Lower leg skin (tissue), 4 donors: ENCODE results near the gene ZNF408. TPM values are rescaled to one million over a fixed set of nuclear protein-coding genes. Genes with fewer than 3 reads are reported as not detected.

Experiments used
- DNase-seq, 2 donors: peaks; one replicate each; pipeline ENCODE4 v3.0.0-alpha.2; 2019; ENCODE audit warnings: low spot score in 2 of 2
- H3K4me3 ChIP-seq: fragments of 200-600 bp; sonication (generic); 2 replicates; pipeline ENCODE4 v1.5.1; 2017; ENCODE audit warnings: mild to moderate bottlenecking, low read depth; ENCODE audit not compliant: poor library complexity, severe bottlenecking
- POLR2A ChIP-seq, 2 donors: fragments of 450-650 bp; IDR thresholded peaks; one replicate each; pipeline ENCODE4 v1.6.1; 2016 to 2017; ENCODE audit warnings: antibody characterized with exemption in 2 of 2, mild to moderate bottlenecking in 1 of 2, moderate library complexity in 1 of 2
- WGBS, 2 donors: methylation state at CpG; one replicate each; pipeline ENCODE4 v1.1.5; 2018; 5-methylcytosine and 5-hydroxymethylcytosine counted together
- intact Hi-C: fragments of 100-400 bp; cut with DNase I; formaldehyde crosslinking; loops from one replicate; pipeline ENCODE4 v1.15.0; 2023; ENCODE audit warnings: low total_unique reads
- total RNA-seq, 4 donors: library from RNA; depleted of rRNA; stranded (reverse); fragments of >200 nt; gene quantifications; one replicate each; pipeline ENCODE4 v1.1.0, GENCODE V29; 2016
- TF ChIP-seq, protein P1 (sequence below), 3 donors: fragments of 450-650 bp; IDR thresholded peaks; one replicate each; pipeline ENCODE4 v1.5.1; 2016; ENCODE audit warnings: antibody characterized with exemption in 3 of 3, mild to moderate bottlenecking in 3 of 3, moderate library complexity in 2 of 3

ZNF408 gene
- total RNA-seq, 4 donors from 2014 or later: 11.2 to 28.9 (median 16.2) TPM

DNA sequence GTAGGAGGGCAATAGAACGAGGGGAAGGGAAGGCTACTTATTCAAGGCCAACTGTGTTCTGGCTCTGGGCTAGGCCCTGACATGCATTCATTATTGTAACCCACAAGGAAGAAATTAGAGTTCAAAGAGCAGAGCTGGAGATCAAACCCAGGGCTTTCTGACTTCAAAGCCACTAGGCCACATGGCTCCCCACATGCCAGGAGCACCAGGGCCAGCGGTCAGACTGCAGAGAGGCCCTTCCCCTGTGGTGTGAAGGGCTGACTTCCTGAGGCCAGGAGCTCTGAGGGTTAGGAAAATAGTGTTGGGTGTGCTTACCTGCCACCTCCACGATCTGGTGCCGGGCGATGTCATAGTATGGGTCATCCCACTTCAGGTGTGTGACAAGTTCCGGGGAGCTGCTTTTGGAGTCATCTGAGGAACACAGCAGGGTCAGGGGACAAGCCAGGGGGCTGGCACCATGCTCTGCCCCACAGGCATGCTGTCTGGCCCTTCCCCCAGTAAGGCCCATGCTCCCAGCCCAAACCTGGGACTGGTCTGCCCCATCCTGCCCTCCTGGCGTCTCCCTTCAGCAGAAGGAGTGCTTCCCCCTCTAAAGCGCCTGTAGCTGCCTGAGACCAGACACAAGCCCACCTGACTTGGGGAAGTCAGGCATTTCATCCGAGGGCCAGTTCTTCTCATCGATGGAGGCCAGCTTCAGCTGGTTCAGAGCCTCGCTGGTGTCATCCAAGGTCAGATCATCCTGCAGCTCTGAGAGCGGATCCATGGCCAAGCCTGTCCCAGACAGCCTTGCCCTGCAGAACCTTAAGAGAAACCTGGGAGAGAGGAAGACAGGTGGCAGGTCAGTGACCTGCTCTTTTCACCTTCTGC lies 5.3 kb upstream of the ZNF408 start:
- H3K4me3 ChIP-seq: no peak overlapping the region
- intact Hi-C loops: no loop called here
- TF ChIP-seq, protein P1, sequence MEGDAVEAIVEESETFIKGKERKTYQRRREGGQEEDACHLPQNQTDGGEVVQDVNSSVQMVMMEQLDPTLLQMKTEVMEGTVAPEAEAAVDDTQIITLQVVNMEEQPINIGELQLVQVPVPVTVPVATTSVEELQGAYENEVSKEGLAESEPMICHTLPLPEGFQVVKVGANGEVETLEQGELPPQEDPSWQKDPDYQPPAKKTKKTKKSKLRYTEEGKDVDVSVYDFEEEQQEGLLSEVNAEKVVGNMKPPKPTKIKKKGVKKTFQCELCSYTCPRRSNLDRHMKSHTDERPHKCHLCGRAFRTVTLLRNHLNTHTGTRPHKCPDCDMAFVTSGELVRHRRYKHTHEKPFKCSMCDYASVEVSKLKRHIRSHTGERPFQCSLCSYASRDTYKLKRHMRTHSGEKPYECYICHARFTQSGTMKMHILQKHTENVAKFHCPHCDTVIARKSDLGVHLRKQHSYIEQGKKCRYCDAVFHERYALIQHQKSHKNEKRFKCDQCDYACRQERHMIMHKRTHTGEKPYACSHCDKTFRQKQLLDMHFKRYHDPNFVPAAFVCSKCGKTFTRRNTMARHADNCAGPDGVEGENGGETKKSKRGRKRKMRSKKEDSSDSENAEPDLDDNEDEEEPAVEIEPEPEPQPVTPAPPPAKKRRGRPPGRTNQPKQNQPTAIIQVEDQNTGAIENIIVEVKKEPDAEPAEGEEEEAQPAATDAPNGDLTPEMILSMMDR (IDR thresholded peaks at IDR 0.05): no peak
- no peak for TF ChIP-seq POLR2A (IDR thresholded peaks at IDR 0.05)
- DNase-seq: no peak
- 80 to 90% methylated on average over 12 of the region's 12 CpGs for WGBS, 2 donors

DNA sequence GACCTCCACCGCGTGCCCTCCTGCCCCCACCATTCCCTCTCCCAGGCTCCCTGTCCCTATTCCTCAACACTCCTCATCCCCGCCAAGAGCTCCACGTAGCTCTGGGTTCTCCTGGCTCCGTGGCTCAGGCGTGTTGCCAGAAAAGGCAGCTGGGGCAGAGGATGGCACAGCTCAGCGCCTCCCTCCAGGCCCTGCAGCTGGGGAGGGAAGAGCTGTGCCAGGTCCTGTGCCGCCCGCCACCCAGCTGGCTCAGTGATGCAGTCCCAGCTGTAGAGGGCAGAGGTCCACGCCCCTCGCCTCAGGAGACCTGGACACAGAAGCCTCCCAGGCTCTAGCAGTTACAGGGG lies 4.6 kb upstream of the ZNF408 start:
- 58 to 61% methylated on average over 11 of the region's 11 CpGs for WGBS, 2 donors
- no peak for DNase-seq
- no peak overlapping the region for H3K4me3 ChIP-seq
- intact Hi-C loops: no loop called here
- no peak for TF ChIP-seq POLR2A (IDR thresholded peaks at IDR 0.05)
- TF ChIP-seq, protein P1 (IDR thresholded peaks at IDR 0.05): no peak

DNA sequence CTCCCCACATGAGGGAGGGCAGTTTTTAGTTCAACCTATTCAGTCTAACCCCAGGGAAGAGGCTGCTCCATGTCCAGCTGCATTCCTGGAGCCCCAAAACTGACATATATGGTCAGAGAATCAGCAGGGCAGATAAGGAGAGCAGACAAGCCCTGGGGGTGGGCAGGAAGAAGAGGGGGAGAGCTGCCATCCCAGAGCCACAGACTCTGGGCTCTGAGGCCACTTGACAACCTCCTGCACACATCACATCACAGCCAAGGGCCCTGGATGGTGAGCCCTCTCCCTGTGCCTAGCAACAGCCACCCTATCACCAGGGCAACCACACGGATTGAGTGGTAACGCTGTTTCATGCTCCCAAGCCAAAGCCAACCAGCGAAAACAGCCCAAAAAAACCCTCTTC lies 3.5 kb upstream of the ZNF408 start:
- DNase-seq: no peak
- intact Hi-C loops: no loop called here
- TF ChIP-seq, protein P1 (IDR thresholded peaks at IDR 0.05): no peak
- no peak for TF ChIP-seq POLR2A (IDR thresholded peaks at IDR 0.05)
- WGBS, 2 donors: 43 to 60% methylated on average over 3 of the region's 3 CpGs
- no peak overlapping the region for H3K4me3 ChIP-seq

DNA sequence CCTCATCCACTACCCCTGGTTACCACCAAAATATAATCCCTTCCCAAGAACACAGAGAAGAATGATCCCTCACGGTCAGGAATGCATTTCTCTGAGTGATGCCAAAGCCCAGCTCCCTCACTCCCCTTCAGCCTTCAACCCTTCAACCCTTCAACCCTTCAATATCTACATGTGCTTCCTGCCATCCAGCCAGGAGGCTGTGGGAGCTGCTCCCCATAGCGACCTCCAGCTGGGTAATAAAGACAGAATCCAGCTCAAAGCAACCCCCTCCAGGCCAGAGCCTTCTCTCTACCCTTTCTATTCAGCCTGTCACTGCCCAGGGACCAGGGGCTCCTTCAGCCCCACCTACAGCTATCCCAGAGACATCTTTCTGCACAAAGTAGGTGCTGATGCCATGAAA lies 3.1 kb upstream of the ZNF408 start:
- no peak overlapping the region for H3K4me3 ChIP-seq
- 45 to 60% methylated on average over 2 of the region's 2 CpGs for WGBS, 2 donors
- no peak for TF ChIP-seq POLR2A (IDR thresholded peaks at IDR 0.05)
- TF ChIP-seq, protein P1 (IDR thresholded peaks at IDR 0.05): no peak
- intact Hi-C loops: no loop called here
- no peak for DNase-seq

DNA sequence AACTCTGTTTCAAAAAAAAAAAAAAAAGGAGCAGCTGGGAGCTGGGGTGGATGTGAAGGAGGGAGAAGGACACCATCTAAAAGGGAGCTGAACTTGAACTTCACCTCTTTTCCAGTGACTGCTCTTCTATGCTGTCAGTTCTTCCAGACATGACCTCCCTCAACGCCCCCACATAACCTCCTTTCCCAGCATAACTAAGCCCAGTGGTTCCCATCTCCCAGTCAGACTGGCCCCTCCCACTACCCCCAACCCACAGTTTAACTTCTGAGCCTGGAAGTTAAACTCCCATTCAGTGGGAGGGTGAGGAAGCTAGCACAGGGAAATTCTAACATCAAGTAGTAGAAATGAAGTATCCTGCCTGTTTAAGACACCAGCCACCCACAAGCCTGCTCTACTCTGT lies 2.2 kb upstream of the ZNF408 start:
- intact Hi-C loops: no loop called here
- DNase-seq: no peak
- TF ChIP-seq, protein P1 (IDR thresholded peaks at IDR 0.05): no peak
- no peak for TF ChIP-seq POLR2A (IDR thresholded peaks at IDR 0.05)
- no peak overlapping the region for H3K4me3 ChIP-seq
- 63 to 79% methylated on average over 1 of the region's 1 CpG for WGBS, 2 donors
